OCI-LY3 (cell line): ENCODE results near the gene KCNH5.

Source experiments
- H2AFZ ChIP-seq: fragments of 200-600, 300-600 bp; shearing (Covaris generic); 2 replicates; pipeline ENCODE4 v1.6.0; 2014; ENCODE audit warnings: antibody characterized with exemption, low read depth, low read length
- H3K27ac ChIP-seq: fragments of 200-600, 300-600 bp; sonication (generic); 2 replicates; pipeline ENCODE4 v1.5.1; 2014; ENCODE audit warnings: mild to moderate bottlenecking, low read length, moderate library complexity, mixed read lengths
- H3K27me3 ChIP-seq: fragments of 200-600, 300-600 bp; sonication (generic); 2 replicates; pipeline ENCODE4 v1.6.1; 2014; ENCODE audit warnings: low read depth, low read length, mixed read lengths
- H3K36me3 ChIP-seq: fragments of 200-600, 300-600 bp; sonication (generic); replicated peaks from 2 replicates; pipeline ENCODE3; 2014; ENCODE audit warnings: low read depth, low read length, mixed read lengths
- H3K4me1 ChIP-seq: fragments of 300-600, 200-600 bp; sonication (generic); 2 replicates; pipeline ENCODE4 v1.6.1; 2014; ENCODE audit warnings: low read length, mixed read lengths
- H3K4me2 ChIP-seq: fragments of 200-600, 300-600 bp; sonication (generic); 2 replicates; pipeline ENCODE4 v1.6.1; 2014; ENCODE audit warnings: low read length, mixed read lengths
- H3K4me3 ChIP-seq: fragments of 300-600, 200-600 bp; sonication (generic); 2 replicates; pipeline ENCODE4 v1.5.1; 2014; ENCODE audit warnings: antibody characterized with exemption, mild to moderate bottlenecking, low read length, moderate library complexity
- H3K79me2 ChIP-seq: fragments of 300-600, 200-600 bp; shearing (Covaris generic); 2 replicates; pipeline ENCODE4 v1.6.1; 2014; ENCODE audit warnings: mild to moderate bottlenecking, low read length, mixed read lengths
- H3K9ac ChIP-seq: fragments of 300-600, 200-600 bp; shearing (Covaris generic); 2 replicates; pipeline ENCODE4 v1.6.0; 2014; ENCODE audit warnings: mild to moderate bottlenecking, low read length, moderate library complexity
- H3K9me3 ChIP-seq: fragments of 200-600, 300-600 bp; shearing (Covaris generic); 2 replicates; pipeline ENCODE4 v1.6.1; 2014; ENCODE audit warnings: low read length, mixed read lengths; ENCODE audit not compliant: insufficient read depth
- H4K20me1 ChIP-seq: fragments of 200-600, 300-600 bp; sonication (generic); 2 replicates; pipeline ENCODE4 v1.6.1; 2016; ENCODE audit warnings: low read length, mixed read lengths; ENCODE audit not compliant: insufficient read depth
- CTCF ChIP-seq: fragments of 200-600, 300-600 bp; sonication (generic); IDR thresholded peaks from 2 replicates; pipeline ENCODE4 v1.5.1; 2014; ENCODE audit warnings: antibody characterized with exemption, low read length, low read depth
- EZH2phosphoT487 ChIP-seq: fragments of 200-600 bp; shearing (Covaris generic); IDR thresholded peaks from 2 replicates; pipeline ENCODE4 v1.6.1; 2018; ENCODE audit warnings: antibody characterized with exemption, mixed run types, low read depth

The KCNH5 gene

GRCh38 chr14:62655166-62655565 is 390.1 kb downstream of the KCNH5 start:
- TF ChIP-seq CTCF (no peak), EZH2phosphoT487 (no peak)
- H3K36me3 ChIP-seq = no peaks in the 10 kb centered on the region
- no peaks in the 10 kb centered on the region for H4K20me1 ChIP-seq
- H3K4me1 ChIP-seq = no peaks in the 10 kb centered on the region
- no peak overlapping the region for H2AFZ ChIP-seq
- no peak overlapping the region for H3K9ac ChIP-seq
- no peaks in the 10 kb centered on the region for H3K9me3 ChIP-seq
- no peak overlapping the region for H3K27ac ChIP-seq
- no peak overlapping the region for H3K4me2 ChIP-seq
- H3K79me2 ChIP-seq = no peaks in the 10 kb centered on the region
- no peaks in the 10 kb centered on the region for H3K27me3 ChIP-seq
- H3K4me3 ChIP-seq = no peak overlapping the region

GRCh38 chr14:62654641-62655040 is 390.6 kb downstream of the KCNH5 start:
- H3K9ac ChIP-seq = no peak overlapping the region
- H3K4me1 ChIP-seq = no peaks in the 10 kb centered on the region
- H3K27me3 ChIP-seq = no peaks in the 10 kb centered on the region
- no peaks in the 10 kb centered on the region for H3K9me3 ChIP-seq
- TF ChIP-seq CTCF = no peak
- no peak for TF ChIP-seq EZH2phosphoT487
- no peak overlapping the region for H3K4me2 ChIP-seq
- H4K20me1 ChIP-seq = no peaks in the 10 kb centered on the region
- H3K27ac ChIP-seq = no peak overlapping the region
- no peak overlapping the region for H2AFZ ChIP-seq
- H3K36me3 ChIP-seq = no peaks in the 10 kb centered on the region
- no peaks in the 10 kb centered on the region for H3K79me2 ChIP-seq
- H3K4me3 ChIP-seq = no peak overlapping the region
